HG03175 (cell line): ENCODE results near the gene SLC28A1.
"Not testable (repeated sequence)": the region's sequence is repeated elsewhere in the genome, so short reads cannot be mapped to it uniquely, and the experiment has no call there.

ENCODE experiments used
- ATAC-seq: cut with Tn5 transposase; IDR thresholded peaks from one replicate; pipeline ENCODE4 v1.9.1; 2021; ENCODE audit warnings: mild to moderate bottlenecking, moderate library complexity; ENCODE audit not compliant: unreplicated experiment

The SLC28A1 gene

GRCh38 chr15:84909029-84909428 lies 24.6 kb downstream of the SLC28A1 start:
- ATAC-seq, result no peak

DNA sequence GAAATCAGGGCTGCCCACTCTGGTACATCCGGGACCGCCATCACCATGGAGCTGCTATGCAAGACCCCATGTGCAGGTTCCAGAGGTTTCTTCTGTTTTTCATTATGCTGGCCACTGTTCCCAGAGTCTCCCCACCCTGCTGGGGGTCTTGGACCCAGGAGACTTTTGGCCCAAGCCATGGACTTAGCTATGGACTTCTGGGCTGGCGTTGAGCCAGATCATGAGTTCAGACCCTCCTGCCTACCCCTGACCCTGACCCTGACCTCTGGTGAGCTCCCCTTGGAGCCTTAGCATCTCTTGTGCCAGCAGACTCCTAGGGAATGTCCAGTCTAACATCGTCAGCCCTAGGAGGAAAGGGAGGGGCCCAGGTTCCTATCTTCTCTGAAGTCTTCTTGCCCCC lies 25.3 kb downstream of the SLC28A1 start:
- no peak for ATAC-seq

DNA sequence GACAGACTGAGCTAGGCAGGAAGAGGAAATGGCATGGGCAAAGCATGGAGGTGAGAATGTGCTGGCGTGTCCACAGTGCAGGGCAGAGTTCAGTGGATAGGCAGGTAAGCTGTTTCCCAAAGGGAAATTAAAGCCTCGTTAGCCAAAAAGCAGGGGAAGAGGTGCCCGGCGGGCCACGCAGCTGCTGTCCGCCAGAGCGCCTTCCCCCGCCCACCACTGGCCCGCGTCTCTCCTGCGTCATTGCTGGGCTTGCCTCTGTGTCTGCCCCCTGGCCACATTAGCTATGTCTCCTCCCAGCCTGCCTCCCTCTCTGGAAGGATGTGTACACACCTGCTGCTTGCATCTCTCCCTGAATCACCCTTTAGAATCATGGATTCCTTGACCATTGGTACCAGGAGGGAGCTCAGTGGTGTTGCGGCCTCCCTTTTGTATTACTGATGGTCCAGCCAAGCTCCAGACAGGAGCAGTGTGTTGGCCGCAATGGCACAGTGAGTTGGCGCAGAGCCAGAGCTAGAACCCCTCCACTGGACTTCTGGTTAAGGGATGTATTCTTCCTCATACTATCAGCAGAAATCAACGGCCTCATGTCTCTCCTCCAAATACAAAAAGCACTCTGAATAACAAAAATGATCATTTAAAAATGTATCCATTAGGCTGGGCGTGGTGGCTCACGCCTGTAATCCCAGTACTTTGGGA lies 26.6 kb downstream of the SLC28A1 start:
- ATAC-seq, result no peak

- no peak for ATAC-seq
These were observed 27.6 kb downstream of the SLC28A1 start for GRCh38 chr15:84911879-84912660.

- no peak for ATAC-seq
These were observed 28.9 kb downstream of the SLC28A1 start for GRCh38 chr15:84913360-84913723.

DNA sequence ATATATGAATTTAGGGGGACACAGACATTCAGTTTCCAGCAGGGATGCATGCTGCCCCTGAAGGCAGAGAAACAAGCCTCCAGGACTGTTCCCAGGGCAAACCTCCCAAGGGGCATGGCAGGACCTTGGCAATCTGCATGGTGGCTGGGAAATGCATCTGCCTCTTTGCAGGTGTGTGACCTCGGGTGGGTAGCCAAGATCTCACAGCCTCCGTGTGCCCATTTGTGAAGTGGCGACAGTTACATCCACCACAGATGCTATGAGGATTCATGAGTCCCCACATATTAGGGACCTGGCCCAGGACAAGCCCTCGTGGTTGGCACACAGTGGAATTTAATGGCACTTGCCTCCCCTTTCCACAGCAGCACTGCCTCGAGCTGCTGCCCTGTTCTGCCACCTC lies 29.9 kb downstream of the SLC28A1 start:
- no peak for ATAC-seq

- peak; percentile 96 for ATAC-seq
These were observed 30.6 kb downstream of the SLC28A1 start for GRCh38 chr15:84914909-84915605.

DNA sequence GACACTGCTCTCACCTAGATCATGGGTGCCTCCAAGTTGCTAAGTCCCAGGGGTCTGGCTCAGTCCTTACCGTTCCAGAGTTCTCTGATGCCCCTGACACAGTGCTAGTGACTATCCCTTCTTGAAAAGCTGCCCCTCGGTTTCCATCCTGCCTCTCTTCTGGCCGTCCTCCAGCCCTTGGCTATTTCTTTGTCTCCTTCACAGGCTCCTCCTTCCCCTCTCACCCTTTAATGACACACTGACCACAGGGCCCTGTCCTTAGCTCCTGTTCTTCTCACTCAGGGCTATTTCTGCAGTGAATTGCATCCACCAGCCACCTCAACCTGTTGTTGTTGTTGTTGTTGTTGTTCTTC lies 31.1 kb downstream of the SLC28A1 start:
- ATAC-seq, result no peak

GRCh38 chr15:84917452-84917851 lies 33.0 kb downstream of the SLC28A1 start:
- ATAC-seq, result no peak

GRCh38 chr15:84919106-84919667 lies 34.7 kb downstream of the SLC28A1 start:
- ATAC-seq, result no peak

- ATAC-seq, result no peak
These were observed 36.7 kb downstream of the SLC28A1 start for GRCh38 chr15:84921121-84921520.

DNA sequence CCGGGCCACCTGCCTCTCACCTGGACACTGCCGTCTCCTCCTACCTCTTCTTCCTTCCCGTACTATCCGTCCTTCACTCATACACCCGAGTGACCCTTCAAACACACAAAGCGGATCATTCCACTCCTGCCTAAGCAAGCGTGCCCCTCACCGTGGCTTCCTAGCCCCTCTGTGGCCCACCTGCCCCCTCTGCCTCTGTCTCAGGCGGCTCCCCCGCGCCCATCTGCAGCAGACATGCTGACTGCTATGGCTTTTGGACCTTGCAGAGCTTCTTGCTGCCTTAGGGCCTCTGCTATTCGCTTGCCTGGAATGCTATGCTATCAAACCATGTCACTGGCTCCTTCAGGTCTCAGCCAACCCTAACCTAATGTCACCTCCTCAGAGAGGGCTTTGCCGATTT lies 38.1 kb downstream of the SLC28A1 start:
- no peak for ATAC-seq

DNA sequence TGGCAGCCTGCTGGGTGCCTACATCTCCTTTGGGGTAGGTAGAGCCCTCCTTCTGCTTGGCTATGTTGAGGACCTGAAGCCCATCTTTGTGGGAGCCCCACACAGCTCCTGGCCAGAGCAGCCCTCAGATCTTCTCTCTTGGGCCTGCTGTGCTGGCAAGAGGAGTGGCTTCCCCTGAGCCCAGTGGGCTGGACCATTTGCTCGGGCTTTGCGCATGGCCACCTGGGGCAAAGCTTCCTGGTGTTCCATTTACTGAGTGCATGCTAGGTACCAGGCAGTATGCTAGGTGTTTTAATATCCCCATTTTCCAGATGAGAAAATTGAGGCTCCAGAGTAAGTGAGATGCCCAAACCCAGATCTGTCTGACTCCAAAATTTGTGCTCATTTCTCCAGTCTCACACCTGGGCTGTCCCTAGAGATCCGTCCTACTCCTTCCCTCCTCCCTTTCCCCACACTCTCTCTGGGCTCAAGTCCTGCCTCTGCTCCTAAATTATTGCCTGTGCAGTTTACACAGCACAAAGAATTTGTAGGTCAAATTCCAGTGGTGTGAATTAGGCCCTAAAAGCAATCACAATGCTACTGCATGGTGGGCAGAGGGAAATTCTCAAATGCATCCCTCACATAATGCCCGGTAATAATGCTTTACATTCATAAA lies 39.7 kb downstream of the SLC28A1 start:
- ATAC-seq, result no peak

GRCh38 chr15:84924821-84925569 lies 40.5 kb downstream of the SLC28A1 start:
- ATAC-seq, result not testable (repeated sequence)

DNA sequence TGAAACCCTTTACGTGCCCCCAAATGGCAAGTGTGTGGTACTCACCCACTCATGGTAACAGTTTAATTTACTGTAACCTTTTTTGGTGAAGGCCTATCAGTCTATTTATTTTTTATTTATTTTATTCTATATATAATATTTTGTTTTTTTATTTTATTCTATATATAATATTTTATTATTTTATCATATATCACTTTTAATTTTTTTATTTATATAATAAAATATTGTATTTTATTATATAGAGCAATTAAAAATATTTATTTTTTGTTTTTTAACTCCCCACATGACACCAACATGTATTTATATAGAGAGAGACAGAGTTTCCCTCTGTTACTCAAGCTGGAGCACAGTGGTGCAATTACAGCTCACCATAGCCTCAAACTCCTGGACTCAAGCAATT lies 41.4 kb downstream of the SLC28A1 start:
- no peak for ATAC-seq

- no peak for ATAC-seq
These were observed 42.2 kb downstream of the SLC28A1 start for GRCh38 chr15:84926491-84927230.

- no peak for ATAC-seq
These were observed 44.3 kb downstream of the SLC28A1 start for GRCh38 chr15:84928843-84929168.

DNA sequence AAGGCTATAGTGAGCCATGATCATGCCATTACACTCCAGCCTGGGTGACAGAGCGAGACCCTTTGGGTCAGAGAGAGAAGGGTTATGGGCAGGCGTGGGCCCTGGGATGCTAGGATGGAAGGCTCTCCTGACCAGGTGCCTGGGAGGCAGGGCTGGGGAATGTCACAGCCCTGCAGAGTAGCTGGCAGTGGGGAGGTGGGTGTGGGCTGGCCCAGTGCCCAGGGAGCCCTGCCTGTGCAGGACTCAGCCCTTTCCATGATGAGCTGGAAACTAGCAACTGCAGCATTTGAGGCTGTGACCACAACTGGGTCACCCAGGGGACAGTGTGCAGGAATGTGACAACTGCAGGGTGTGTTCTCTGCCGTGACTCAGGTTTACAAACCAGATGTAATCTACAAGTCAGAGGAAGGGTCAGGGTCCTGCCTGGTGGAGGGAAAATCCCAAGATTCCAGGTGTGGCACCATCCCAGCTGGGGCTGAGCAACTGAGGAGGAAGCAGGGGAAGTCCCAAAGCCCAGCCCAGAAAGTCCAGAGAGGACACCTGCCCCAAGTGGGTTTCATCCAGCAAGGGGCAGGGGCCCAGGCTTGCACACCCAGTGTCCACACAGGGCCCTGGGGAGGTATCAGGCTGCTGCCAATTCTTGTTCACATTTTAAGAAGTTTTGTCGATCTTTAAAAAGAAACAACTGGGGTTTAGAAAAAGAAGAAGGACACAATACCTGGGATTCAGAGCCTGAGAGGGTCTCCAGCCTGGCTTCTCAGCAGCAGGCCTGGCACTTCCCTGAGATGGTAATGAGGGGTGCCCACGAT lies 45.5 kb downstream of the SLC28A1 start:
- no peak for ATAC-seq
